Panc1 (cell line): ENCODE measurements around the gene RIC3.

Experiments
- CTCF ChIP-seq: fragments of 450-650 bp; IDR thresholded peaks from 2 replicates; pipeline ENCODE4 v1.5.1; 2017; ENCODE audit warnings: mild to moderate bottlenecking
- POLR2AphosphoS5 ChIP-seq: IDR thresholded peaks from 2 replicates; pipeline ENCODE4 v1.6.1; 2012; ENCODE audit warnings: mild to moderate bottlenecking, low read depth, low read length, moderate library complexity
- REST ChIP-seq, 2 experiments: IDR thresholded peaks; 2 replicates each; pipeline ENCODE4 v1.6.1; 2011 to 2012; ENCODE audit warnings: low read depth in 2 of 2, control low read depth in 1 of 2, low read length in 1 of 2, mild to moderate bottlenecking in 1 of 2, moderate library complexity in 1 of 2; ENCODE audit not compliant: insufficient read depth in 1 of 2
- SIN3A ChIP-seq: IDR thresholded peaks from 2 replicates; pipeline ENCODE4 v1.6.1; 2012; ENCODE audit warnings: low read depth, mild to moderate bottlenecking, low read length, moderate library complexity, borderline replicate concordance; ENCODE audit not compliant: insufficient read depth

- TF ChIP-seq CTCF (no peak), POLR2AphosphoS5 (no peak), REST (IDR thresholded peaks at IDR 0.05; ENCODE audit: insufficient read depth in 1 of 2, low read depth in 2 of 2, low read length in 1 of 2) (no peak), SIN3A (no peak)
Measured at GRCh38 chr11:8085011-8085645, 83.7 kb downstream of the RIC3 start.
